H1 (cell line): Measurements from ENCODE around the gene SAMD7. TPM values are rescaled to one million over a fixed set of nuclear protein-coding genes. Genes with fewer than 3 reads are reported as not detected.

Experiments
- CTCF ChIA-PET: fragments of 300-600 bp; sonication (Branson Sonifier 250); formaldehyde crosslinking; loops from one replicate; lab custom pipeline; 2021; ENCODE audit not compliant: partially characterized antibody; lab: Charles Lee
- POLR2A ChIA-PET: fragments of 300-600 bp; sonication (Branson Sonifier 250); formaldehyde crosslinking; loops from one replicate; lab custom pipeline; 2021; ENCODE audit warnings: inconsistent platforms; ENCODE audit not compliant: partially characterized antibody; lab: Charles Lee
- DNase-seq, 2 experiments: peaks; one replicate each; pipeline versions ENCODE4 v3.0.0 to v3.0.0-alpha.2; 2010 to 2022; ENCODE audit warnings: low spot score in 2 of 2, low read depth in 1 of 2, mixed read lengths in 1 of 2
- FAIRE-seq: peaks from 2 replicates; lab custom pipeline; 2011; peaks lifted over from hg19 to GRCh38; lab: Jason Lieb, UNC
- H2AFZ ChIP-seq: 2 replicates; pipeline ENCODE4 v1.8.1; 2012; ENCODE audit warnings: low read length, inconsistent platforms
- H2AK5ac ChIP-seq: 2 replicates; pipeline ENCODE4 v1.6.1; 2013; ENCODE audit warnings: low read depth, low read length
- H2BK120ac ChIP-seq: replicated peaks from 2 replicates; pipeline ENCODE3; 2013; ENCODE audit warnings: low read depth, low read length, inconsistent platforms
- H2BK12ac ChIP-seq: 2 replicates; pipeline ENCODE4 v1.6.1; 2013; ENCODE audit warnings: low read depth, low read length
- H2BK15ac ChIP-seq: 2 replicates; pipeline ENCODE4 v1.6.1; 2013; ENCODE audit warnings: low read length
- H2BK20ac ChIP-seq: 2 replicates; pipeline ENCODE4 v1.6.1; 2013; ENCODE audit warnings: low read length
- H2BK5ac ChIP-seq: 2 replicates; pipeline ENCODE4 v1.6.1; 2013; ENCODE audit warnings: low read depth, low read length
- H3K14ac ChIP-seq: 2 replicates; pipeline ENCODE4 v1.6.1; 2013; ENCODE audit warnings: inconsistent platforms; ENCODE audit not compliant: insufficient read length
- H3K18ac ChIP-seq: 2 replicates; pipeline ENCODE4 v1.6.1; 2013; ENCODE audit warnings: low read length; ENCODE audit errors: extremely low read depth
- H3K23ac ChIP-seq: 2 replicates; pipeline ENCODE4 v1.6.1; 2013; ENCODE audit warnings: inconsistent platforms; ENCODE audit not compliant: insufficient read length
- H3K23me2 ChIP-seq: 2 replicates; pipeline ENCODE4 v1.6.1; 2013; ENCODE audit warnings: low read depth, low read length
- H3K27ac ChIP-seq: 2 replicates; pipeline ENCODE4 v1.6.1; 2011; ENCODE audit warnings: low read depth, low read length, inconsistent platforms
- H3K27me3 ChIP-seq, 4 experiments: replicated peaks in 1 of 4; 1 replicate in 1 of 4; 2 replicates in 3 of 4; pipeline versions ENCODE4 v1.6.1 to v1.8.1; 2011 to 2013; ENCODE audit warnings: low read length in 3 of 4, mild to moderate bottlenecking in 3 of 4, inconsistent platforms in 2 of 4, mixed read lengths in 2 of 4, moderate library complexity in 1 of 4; ENCODE audit not compliant: control insufficient read depth in 3 of 4, insufficient read depth in 3 of 4; ENCODE audit errors: extremely low read depth in 1 of 4
- H3K36me3 ChIP-seq, 4 experiments: 2 replicates each; pipeline versions ENCODE4 v1.6.1 to v1.8.1; 2011 to 2013; ENCODE audit warnings: mild to moderate bottlenecking in 4 of 4, low read length in 3 of 4, moderate library complexity in 2 of 4, control low read depth in 1 of 4, inconsistent platforms in 1 of 4; ENCODE audit not compliant: insufficient read depth in 4 of 4, control insufficient read depth in 2 of 4
- H3K4ac ChIP-seq: replicated peaks from 2 replicates; pipeline ENCODE3; 2013; ENCODE audit warnings: low read length, low read depth, mixed read lengths, inconsistent platforms; ENCODE audit not compliant: insufficient read length
- H3K4me1 ChIP-seq, 4 experiments: replicated peaks in 1 of 4; 1 replicate in 1 of 4; 2 replicates in 3 of 4; pipeline versions ENCODE4 v1.6.1 to v1.8.1; 2011 to 2013; ENCODE audit warnings: low read length in 3 of 4, inconsistent platforms in 2 of 4, mixed read lengths in 1 of 4; ENCODE audit not compliant: insufficient read depth in 4 of 4, control insufficient read depth in 3 of 4
- H3K4me2 ChIP-seq, 2 experiments: 2 replicates each; pipeline versions ENCODE4 v1.6.1 to v1.8.1; 2011 to 2013; ENCODE audit warnings: low read depth in 2 of 2, low read length in 2 of 2, control low read depth in 1 of 2, inconsistent platforms in 1 of 2, mild to moderate bottlenecking in 1 of 2; ENCODE audit not compliant: insufficient read depth in 1 of 2
- H3K4me3 ChIP-seq, 4 experiments: fragments of 200-600, 300-600 bp in 1 of 4; sonication (generic), shearing (Covaris generic), sonication (Bioruptor Twin) in 1 of 4; 2 replicates each; pipeline versions ENCODE4 v1.5.1 to v1.8.1; 2011 to 2016; ENCODE audit warnings: low read length in 4 of 4, low read depth in 3 of 4, control low read depth in 2 of 4, inconsistent platforms in 2 of 4, mild to moderate bottlenecking in 2 of 4, mixed read lengths in 1 of 4, moderate library complexity in 1 of 4; ENCODE audit not compliant: insufficient read depth in 2 of 4; ENCODE audit errors: extremely low read depth in 1 of 4
- H3K56ac ChIP-seq: replicated peaks from 2 replicates; pipeline ENCODE3; 2013; ENCODE audit warnings: low read depth, mild to moderate bottlenecking, mixed read lengths, low read length, inconsistent platforms; ENCODE audit not compliant: insufficient read length
- H3K79me1 ChIP-seq: 2 replicates; pipeline ENCODE4 v1.6.1; 2013; ENCODE audit warnings: low read depth, low read length, control low read depth
- H3K79me2 ChIP-seq, 2 experiments: 2 replicates each; pipeline versions ENCODE4 v1.6.1 to v1.8.1; 2012 to 2013; ENCODE audit warnings: low read length in 2 of 2, mild to moderate bottlenecking in 2 of 2, inconsistent platforms in 1 of 2; ENCODE audit not compliant: insufficient read depth in 2 of 2, control insufficient read depth in 1 of 2
- H3K9ac ChIP-seq, 4 experiments: replicated peaks in 1 of 4; 1 replicate in 1 of 4; 2 replicates in 3 of 4; pipeline versions ENCODE4 v1.6.1 to v1.8.1; 2011 to 2013; ENCODE audit warnings: low read depth in 3 of 4, low read length in 3 of 4, control low read depth in 2 of 4, mild to moderate bottlenecking in 2 of 4, moderate library complexity in 2 of 4, inconsistent platforms in 1 of 4; ENCODE audit errors: extremely low read depth in 1 of 4
- H3K9me3 ChIP-seq, 2 experiments: 2 replicates each; pipeline versions ENCODE4 v1.6.1 to v1.8.1; 2012 to 2013; ENCODE audit warnings: mild to moderate bottlenecking in 2 of 2, moderate library complexity in 2 of 2, control low read depth in 1 of 2, inconsistent platforms in 1 of 2, low read depth in 1 of 2, low read length in 1 of 2, mixed read lengths in 1 of 2; ENCODE audit not compliant: insufficient read depth in 2 of 2
- H4K20me1 ChIP-seq, 2 experiments: replicated peaks in 1 of 2; 2 replicates each; pipeline versions ENCODE3 to v1.8.1; 2011 to 2013; ENCODE audit warnings: inconsistent platforms in 2 of 2, low read length in 2 of 2, mild to moderate bottlenecking in 1 of 2; ENCODE audit not compliant: insufficient read depth in 2 of 2, control insufficient read depth in 1 of 2
- H4K5ac ChIP-seq: 2 replicates; pipeline ENCODE4 v1.6.1; 2013; ENCODE audit warnings: low read length, low read depth, mixed read lengths, inconsistent platforms; ENCODE audit not compliant: insufficient read length
- H4K8ac ChIP-seq: 2 replicates; pipeline ENCODE4 v1.8.0; 2013; ENCODE audit warnings: mild to moderate bottlenecking, moderate library complexity, low read length, inconsistent platforms; ENCODE audit not compliant: insufficient read depth; ENCODE audit errors: extremely low read depth
- H4K91ac ChIP-seq: replicated peaks from 2 replicates; pipeline ENCODE3; 2013; ENCODE audit warnings: low read length, mixed read lengths, inconsistent platforms; ENCODE audit not compliant: insufficient read length
- SP4 ChIP-seq: IDR thresholded peaks from 2 replicates; pipeline ENCODE4 v1.6.1; 2012; ENCODE audit warnings: low read length, inconsistent platforms
- SUZ12 ChIP-seq: fragments of 200-600 bp; sonication (generic); IDR thresholded peaks from 2 replicates; pipeline ENCODE4 v1.6.1; 2012; ENCODE audit warnings: mild to moderate bottlenecking, inconsistent platforms, low read length, moderate library complexity, mixed read lengths
- USF2 ChIP-seq: IDR thresholded peaks from 2 replicates; pipeline ENCODE4 v1.6.1; 2011; ENCODE audit warnings: low read length, improper control_type of control experiment
- WGBS, 2 experiments: shearing (Covaris generic) in 1 of 2; methylation state at CpG; one replicate each; pipeline versions ENCODE4 v1.1.6 to v1.1.7; 2013 to 2015; ENCODE audit warnings: low lambda C conversion rate in 2 of 2, mixed read lengths in 2 of 2, inconsistent platforms in 1 of 2, low coverage in 1 of 2, missing lambda C conversion rate in 1 of 2; ENCODE audit not compliant: insufficient replicate concordance in 2 of 2, insufficient coverage in 1 of 2, insufficient read length in 1 of 2; ENCODE audit errors: extremely low coverage in 1 of 2, missing lambda C conversion rate in 1 of 2; 5-methylcytosine and 5-hydroxymethylcytosine counted together
- polyA plus RNA-seq, 7 experiments: library from polyadenylated mRNA; depleted of rRNA in 3 of 7; stranded (reverse) in 5 of 7; unstranded in 2 of 7; fragments of >200 nt in 5 of 7; fragments of 200-250 nt in 2 of 7; gene quantifications; 1 replicate in 5 of 7; 2 replicates in 1 of 7; 4 replicates in 1 of 7; pipeline versions ENCODE4 v1.2.1 to v1.2.3, GENCODE V29; 2011 to 2013; ENCODE audit warnings: missing spikeins in 2 of 7, mixed read lengths in 2 of 7
- total RNA-seq: library from RNA; stranded (reverse); fragmentation: NEBNext Ultra II Directional; extraction: Animal tissue kit (Norgen Biotek cat#: 25700); gene quantifications from 2 replicates; pipeline ENCODE4 v1.2.1, GENCODE V29; 2021

Gene SAMD7
- total and polyA plus RNA-seq, 2 of the 8 experiments (the other 6 are each of a cell fraction or from before 2014, with no cell fraction given), result not detected

GRCh38 chr3:169969174-169970095 is 58.1 kb downstream of the SAMD7 start:
- Histone ChIP-seq H2AK5ac (no peak overlapping the region), H2BK5ac (no peak overlapping the region), H3K4me3 (no peak overlapping the region; a peak in 1 of 8 replicates), H4K8ac (no peak overlapping the region), H3K79me1 (peaks cover 3% of the 10 kb centered on the region; the same call in 1 of the 2 replicates), H2BK20ac (no peak overlapping the region), H4K20me1 (peaks cover 6 to 8% of the 10 kb centered on the region in 2 experiments), H3K23ac (no peak overlapping the region), H3K4ac (no peak overlapping the region), H4K91ac (no peak overlapping the region), H3K9ac (no peak overlapping the region), H3K18ac (no peak overlapping the region), H3K79me2 (peaks cover 17 to 76% of the 10 kb centered on the region in 2 experiments), H3K9me3 (no peaks in the 10 kb centered on the region), H2AFZ (no peak overlapping the region), H3K36me3 (peaks cover 0 to 10% (median 0%) of the 10 kb centered on the region in 4 experiments; a peak in 2 of 8 replicates), H3K4me1 (peaks cover 0 to 12% (median 1%) of the 10 kb centered on the region in 4 experiments; a peak in 3 of 7 replicates), H2BK15ac (no peak overlapping the region), H2BK120ac (no peak overlapping the region), H3K27me3 (no peaks in the 10 kb centered on the region), H3K4me2 (no peak overlapping the region), H3K14ac (no peak overlapping the region), H3K23me2 (peaks cover 7% of the 10 kb centered on the region), H3K27ac (no peak overlapping the region), H2BK12ac (no peak overlapping the region), H4K5ac (no peak overlapping the region), H3K56ac (no peak overlapping the region)
- DNase-seq (no peak), FAIRE-seq (no peak)
- ChIA-PET POLR2A (interaction anchor here (0.5 to 3.8 kb wide), 3 partner anchors 21 to 242 kb away, joined by 3 to 22 read pairs (median 3); no protein-coding TSS in a partner anchor), CTCF (interaction anchor here (0.6 to 1.4 kb wide), 2 partner anchors 52 to 183 kb away, joined by 3 read pairs; no protein-coding TSS in a partner anchor)
- TF ChIP-seq SP4, result no peak
- no peak for TF ChIP-seq USF2
- TF ChIP-seq SUZ12, result no peak
- 89% methylated on average over 5 of the region's 5 CpGs; no CpG with 5 or more reads in 1 of the 2 experiments for WGBS, 2 experiments
